Epidermal melanocyte (primary cell): ENCODE measurements around the gene IWS1.

Experiments used
- DNase-seq: peaks from one replicate; pipeline ENCODE4 v3.0.0; 2011; ENCODE audit warnings: low spot score; ENCODE audit not compliant: insufficient read length

IWS1 gene

GRCh38 chr2:127498386-127498785, 27.9 kb downstream of the IWS1 start:
- DNase-seq, result no peak

- no peak for DNase-seq
These were observed 36.0 kb downstream of the IWS1 start for GRCh38 chr2:127490283-127490682.

GRCh38 chr2:127486247-127487058, 39.8 kb downstream of the IWS1 start:
- DNase-seq, result no peak

GRCh38 chr2:127485694-127486071, 40.6 kb downstream of the IWS1 start:
- DNase-seq, result no peak

GRCh38 chr2:127485051-127485693, 41.1 kb downstream of the IWS1 start:
- DNase-seq, result no peak

- DNase-seq, result no peak
These were observed 44.3 kb downstream of the IWS1 start for GRCh38 chr2:127482031-127482430.

GRCh38 chr2:127479866-127480743, 46.2 kb downstream of the IWS1 start:
- no peak for DNase-seq

- no peak for DNase-seq
These were observed 47.0 kb downstream of the IWS1 start for GRCh38 chr2:127479219-127479825.

- DNase-seq, result no peak
These were observed 50.5 kb downstream of the IWS1 start for GRCh38 chr2:127475788-127476187.

GRCh38 chr2:127472268-127472667, 54.0 kb downstream of the IWS1 start:
- DNase-seq, result no peak

- DNase-seq, result no peak
These were observed 54.9 kb downstream of the IWS1 start for GRCh38 chr2:127471286-127471988.

GRCh38 chr2:127469974-127470373, 56.3 kb downstream of the IWS1 start:
- DNase-seq, result no peak

- DNase-seq, result no peak
These were observed 57.2 kb downstream of the IWS1 start for GRCh38 chr2:127469051-127469450.

GRCh38 chr2:127465258-127465657, 61.0 kb downstream of the IWS1 start:
- no peak for DNase-seq

GRCh38 chr2:127464470-127465257, 61.6 kb downstream of the IWS1 start:
- DNase-seq, result no peak

- no peak for DNase-seq
These were observed 62.9 kb downstream of the IWS1 start for GRCh38 chr2:127463155-127463991.

- DNase-seq, result no peak
These were observed 63.8 kb downstream of the IWS1 start for GRCh38 chr2:127462461-127462860.

- DNase-seq, result no peak
These were observed 69.3 kb downstream of the IWS1 start for GRCh38 chr2:127456960-127457359.
